ENCODE data around the gene SEZ6L.

- no peak for TF ChIP-seq GATA3 (IDR thresholded peaks at IDR 0.05; ENCODE audit: low read depth, low read length)
- no peak for TF ChIP-seq GATA2 (IDR thresholded peaks at IDR 0.05; ENCODE audit: low read depth, low read length)
Measured at GRCh38 chr22:26226538-26227297, 57.5 kb downstream of the SEZ6L start.

All from SH-SY5Y (cell line).